PFSK-1 (cell line): Measurements from ENCODE around the gene GRK5.

Experiments
- POLR2AphosphoS5 ChIP-seq: IDR thresholded peaks from 2 replicates; pipeline ENCODE4 v1.6.1; 2012; ENCODE audit warnings: low read depth, mild to moderate bottlenecking, control low read depth, low read length, moderate library complexity
- REST ChIP-seq, 2 experiments: IDR thresholded peaks; 2 replicates each; pipeline versions ENCODE4 v1.6.1 to v1.8.0; 2011 to 2012; ENCODE audit warnings: low read depth in 2 of 2, low read length in 2 of 2, control low read depth in 1 of 2, inconsistent platforms in 1 of 2, mild to moderate bottlenecking in 1 of 2, moderate library complexity in 1 of 2; ENCODE audit not compliant: insufficient read depth in 1 of 2
- SIN3A ChIP-seq: IDR thresholded peaks from 2 replicates; pipeline ENCODE4 v1.6.1; 2012; ENCODE audit warnings: mild to moderate bottlenecking, low read length, moderate library complexity, borderline replicate concordance; ENCODE audit not compliant: insufficient read depth
- TAF1 ChIP-seq: IDR thresholded peaks from 2 replicates; pipeline ENCODE4 v1.6.1; 2012; ENCODE audit warnings: low read length, control low read depth, borderline replicate concordance; ENCODE audit not compliant: insufficient read depth

GRCh38 chr10:119337796-119338432 lies 130.5 kb downstream of the GRK5 start:
- TF ChIP-seq POLR2AphosphoS5 = no peak
- no peak for TF ChIP-seq REST (IDR thresholded peaks at IDR 0.05; ENCODE audit: insufficient read depth in 1 of 2, low read depth in 2 of 2, low read length in 2 of 2)
- no peak for TF ChIP-seq TAF1
- TF ChIP-seq SIN3A = no peak
